ENCODE measurements around the gene GAL3ST1. TPM values are rescaled to one million over a fixed set of nuclear protein-coding genes. Genes with fewer than 3 reads are reported as not detected.

The GAL3ST1 gene
- total RNA-seq, 4 donors from 2014 or later, result 5.6 to 24.2 (median 8.7) TPM

- in situ Hi-C loops (cut with MboI; ENCODE audit: low pct_ligation_motif_present in 1 of 4, low pct_unique_long_range_greater_than_20kb in 1 of 4, low sequenced_read_pairs in 3 of 4), result no loop called here
- no peak for DNase-seq
These were observed 42.5 kb downstream of the GAL3ST1 start for GRCh38 chr22:30531651-30532608.

DNA sequence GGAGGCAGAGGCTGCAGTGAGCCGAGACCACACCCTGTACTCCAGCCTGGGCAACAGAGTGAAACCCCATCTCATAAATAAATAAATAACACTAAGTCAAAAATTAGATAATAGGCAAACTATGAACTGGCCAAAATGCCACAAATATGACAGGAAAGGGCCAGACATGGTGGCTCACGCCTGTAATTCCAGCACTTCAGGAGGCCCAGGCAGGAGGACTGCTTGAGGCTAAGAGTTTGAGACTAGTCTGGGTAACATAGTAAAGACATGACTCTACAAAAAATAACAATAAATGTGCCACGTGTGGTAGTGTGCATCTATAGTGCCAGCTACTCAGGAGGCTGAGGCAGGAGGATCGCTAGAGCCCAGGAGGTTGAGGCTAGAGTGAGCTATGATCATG, 47.8 kb downstream of the GAL3ST1 start:
- Histone ChIP-seq H3K36me3 (no peaks in the 10 kb centered on the region), H3K27me3 (no peaks in the 10 kb centered on the region), H3K4me1 (no peaks in the 10 kb centered on the region), H3K27ac (no peak overlapping the region), H3K4me3 (no peak overlapping the region), H3K9me3 (no peaks in the 10 kb centered on the region)
- TF ChIP-seq EP300 (IDR thresholded peaks at IDR 0.05; ENCODE audit: low read depth) (no peak), CTCF (IDR thresholded peaks at IDR 0.05) (no peak), POLR2A (IDR thresholded peaks at IDR 0.05) (no peak), POLR2AphosphoS5 (IDR thresholded peaks at IDR 0.05) (no peak)
- intact Hi-C loops (cut with DNase I; ENCODE audit: low total_unique reads) (no loop called here), in situ Hi-C loops (cut with MboI; ENCODE audit: low pct_ligation_motif_present in 1 of 4, low pct_unique_long_range_greater_than_20kb in 1 of 4, low sequenced_read_pairs in 3 of 4) (no loop called here)
- WGBS, 2 donors (ENCODE audit: low coverage in 1 of 2), result 67 to 83% methylated on average over 1 to 4 of the region's 4 CpGs
- no peak for DNase-seq

More at GRCh38 chr22:30531651-30532608, 42.5 kb downstream of the GAL3ST1 start:
- Histone ChIP-seq H3K36me3 (no peaks in the 10 kb centered on the region), H3K4me3 (no peak overlapping the region), H3K4me1 (no peaks in the 10 kb centered on the region), H3K27ac (no peak overlapping the region), H3K9me3 (no peaks in the 10 kb centered on the region), H3K27me3 (no peaks in the 10 kb centered on the region)
- 83 to 89% methylated on average over 1 to 17 of the region's 17 CpGs for WGBS, 2 donors (ENCODE audit: low coverage in 1 of 2)
- intact Hi-C loops (cut with DNase I; ENCODE audit: low total_unique reads), result no loop called here
- no peak for TF ChIP-seq EP300 (IDR thresholded peaks at IDR 0.05; ENCODE audit: low read depth)
- no peak for TF ChIP-seq CTCF (IDR thresholded peaks at IDR 0.05)
- no peak for TF ChIP-seq POLR2A (IDR thresholded peaks at IDR 0.05)
- no peak for TF ChIP-seq POLR2AphosphoS5 (IDR thresholded peaks at IDR 0.05)

GRCh38 chr22:30523646-30524489, 50.6 kb downstream of the GAL3ST1 start:
- H3K27me3 ChIP-seq, result no peaks in the 10 kb centered on the region
- no peak for DNase-seq
- H3K36me3 ChIP-seq, result no peaks in the 10 kb centered on the region
- no peak overlapping the region for H3K27ac ChIP-seq
- in situ Hi-C loops (cut with MboI; ENCODE audit: low pct_ligation_motif_present in 1 of 4, low pct_unique_long_range_greater_than_20kb in 1 of 4, low sequenced_read_pairs in 3 of 4), result no loop called here
- no peaks in the 10 kb centered on the region for H3K9me3 ChIP-seq
- TF ChIP-seq CTCF (IDR thresholded peaks at IDR 0.05) (no peak), EP300 (IDR thresholded peaks at IDR 0.05; ENCODE audit: low read depth) (no peak), POLR2AphosphoS5 (IDR thresholded peaks at IDR 0.05) (no peak), POLR2A (IDR thresholded peaks at IDR 0.05) (no peak)
- intact Hi-C loops (cut with DNase I; ENCODE audit: low total_unique reads), result no loop called here
- 65 to 78% methylated on average over 6 to 8 of the region's 8 CpGs for WGBS, 2 donors (ENCODE audit: low coverage in 1 of 2)
- no peaks in the 10 kb centered on the region for H3K4me1 ChIP-seq
- no peak overlapping the region for H3K4me3 ChIP-seq

Data from transverse colon (tissue), 4 donors.